Pulmonary artery endothelial cell (primary cell): ENCODE results near the gene ETV6. TPM values are rescaled to one million over a fixed set of nuclear protein-coding genes. Genes with fewer than 3 reads are reported as not detected.
A peak's percentile ranks its signal among the peaks of the same experiment; 100 is the strongest.

Experiments
- DNase-seq: peaks from one replicate; pipeline ENCODE4 v3.0.0-alpha.2; 2011; ENCODE audit warnings: low read depth, low spot score
- total RNA-seq: library from RNA; depleted of rRNA; stranded (reverse); fragments of >200 nt; gene quantifications from 2 replicates; pipeline ENCODE4 v1.2.3, GENCODE V29; 2014

ETV6 gene
- total RNA-seq, 1 donor from 2014 or later = 9.6 TPM

DNA sequence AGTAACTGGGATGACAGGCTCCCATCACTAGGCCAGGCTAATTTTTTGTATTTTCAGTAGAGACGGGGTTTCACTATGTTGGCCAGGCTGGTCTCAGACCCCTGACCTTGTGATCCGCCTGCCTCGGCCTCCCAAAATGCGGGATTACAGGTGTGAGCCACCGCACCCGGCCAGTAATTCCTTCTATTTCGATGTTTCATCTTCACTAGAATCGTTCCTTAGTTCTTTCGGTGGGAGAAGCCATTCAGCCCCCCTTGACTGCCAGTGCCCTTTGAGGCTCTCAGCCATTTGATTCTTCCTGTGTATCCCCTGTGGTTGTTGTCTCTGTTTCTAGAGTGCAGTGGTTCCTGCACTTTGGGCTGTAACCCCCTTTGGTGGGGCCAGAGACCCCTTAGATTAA, 174.1 kb downstream of the ETV6 start:
- DNase-seq = no peak

DNA sequence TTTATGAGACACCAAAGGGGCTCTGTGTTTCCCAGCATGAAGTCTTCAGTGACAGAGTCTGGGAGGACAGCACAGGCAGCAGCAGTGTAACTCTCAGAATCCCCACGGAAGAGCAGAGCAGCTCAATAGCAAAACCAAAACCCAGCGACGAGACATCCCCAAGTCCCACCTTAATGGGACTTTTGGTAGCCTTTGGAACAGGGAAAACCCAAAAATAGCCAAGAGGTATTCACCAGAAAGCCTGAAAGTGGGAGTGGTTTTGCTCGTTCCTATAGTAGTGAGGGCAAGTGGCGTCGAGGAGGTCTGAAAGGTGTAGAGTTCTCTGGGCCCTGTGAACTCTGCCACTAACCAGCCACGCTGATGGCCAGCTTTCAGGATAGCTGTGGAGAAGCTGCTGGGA, 174.6 kb downstream of the ETV6 start:
- no peak for DNase-seq

DNA sequence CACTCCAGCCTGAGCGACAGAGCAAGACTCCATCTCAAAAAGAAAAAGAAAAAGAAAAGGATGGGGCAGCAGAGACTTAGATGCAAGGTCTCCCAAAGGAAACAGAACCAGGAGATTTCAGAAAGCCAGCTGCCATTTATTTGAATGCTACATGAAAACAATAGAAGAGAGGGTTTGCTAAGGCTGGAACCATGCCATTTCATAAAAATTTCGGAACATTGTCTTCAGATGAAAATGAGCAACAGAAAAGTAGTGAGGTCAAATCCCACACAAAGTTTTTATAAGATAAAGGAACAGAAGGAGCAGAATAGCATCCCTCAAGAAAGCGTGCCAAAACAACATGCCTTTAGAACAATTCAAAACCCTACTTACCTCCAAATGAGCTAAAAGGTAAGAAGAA, 175.3 kb downstream of the ETV6 start:
- no peak for DNase-seq

DNA sequence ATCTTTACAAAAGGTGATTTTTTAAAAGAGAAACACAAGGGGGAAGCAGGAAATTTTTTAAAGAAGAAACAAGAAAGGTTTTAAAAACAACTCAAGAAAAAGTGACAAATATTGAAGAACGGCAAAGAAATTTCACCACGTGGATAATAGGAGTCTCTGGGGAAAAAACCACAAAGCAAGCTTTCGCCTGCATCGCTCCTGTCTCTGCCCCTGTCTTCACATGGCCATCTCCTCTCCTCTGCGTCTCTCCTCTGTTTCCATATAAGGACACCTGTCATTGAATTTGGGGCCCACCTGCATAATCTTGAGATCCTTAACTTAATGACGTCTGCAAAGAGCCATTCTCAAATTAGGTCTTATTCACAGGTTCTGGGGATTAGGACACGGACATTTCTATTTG, 175.8 kb downstream of the ETV6 start:
- DNase-seq = no peak

DNA sequence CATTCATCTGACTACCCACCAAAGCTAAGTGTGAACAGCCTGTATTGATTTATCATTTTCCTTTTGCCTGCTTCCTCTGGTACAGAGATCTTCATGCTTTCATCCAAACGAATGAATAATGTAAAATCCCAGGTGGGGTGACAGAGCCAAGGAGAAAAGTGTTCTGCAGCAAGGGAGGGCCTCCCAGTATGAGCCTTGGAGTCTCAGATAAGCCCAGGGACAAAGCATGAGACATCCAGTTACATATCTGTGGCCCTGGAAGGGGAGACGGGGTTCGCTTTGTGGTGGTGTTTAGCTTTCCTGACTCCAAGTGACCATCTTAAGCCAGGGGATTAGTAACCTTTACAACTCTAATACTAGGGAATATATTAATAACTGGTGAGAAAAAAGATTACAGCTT, 177.1 kb downstream of the ETV6 start:
- no peak for DNase-seq

DNA sequence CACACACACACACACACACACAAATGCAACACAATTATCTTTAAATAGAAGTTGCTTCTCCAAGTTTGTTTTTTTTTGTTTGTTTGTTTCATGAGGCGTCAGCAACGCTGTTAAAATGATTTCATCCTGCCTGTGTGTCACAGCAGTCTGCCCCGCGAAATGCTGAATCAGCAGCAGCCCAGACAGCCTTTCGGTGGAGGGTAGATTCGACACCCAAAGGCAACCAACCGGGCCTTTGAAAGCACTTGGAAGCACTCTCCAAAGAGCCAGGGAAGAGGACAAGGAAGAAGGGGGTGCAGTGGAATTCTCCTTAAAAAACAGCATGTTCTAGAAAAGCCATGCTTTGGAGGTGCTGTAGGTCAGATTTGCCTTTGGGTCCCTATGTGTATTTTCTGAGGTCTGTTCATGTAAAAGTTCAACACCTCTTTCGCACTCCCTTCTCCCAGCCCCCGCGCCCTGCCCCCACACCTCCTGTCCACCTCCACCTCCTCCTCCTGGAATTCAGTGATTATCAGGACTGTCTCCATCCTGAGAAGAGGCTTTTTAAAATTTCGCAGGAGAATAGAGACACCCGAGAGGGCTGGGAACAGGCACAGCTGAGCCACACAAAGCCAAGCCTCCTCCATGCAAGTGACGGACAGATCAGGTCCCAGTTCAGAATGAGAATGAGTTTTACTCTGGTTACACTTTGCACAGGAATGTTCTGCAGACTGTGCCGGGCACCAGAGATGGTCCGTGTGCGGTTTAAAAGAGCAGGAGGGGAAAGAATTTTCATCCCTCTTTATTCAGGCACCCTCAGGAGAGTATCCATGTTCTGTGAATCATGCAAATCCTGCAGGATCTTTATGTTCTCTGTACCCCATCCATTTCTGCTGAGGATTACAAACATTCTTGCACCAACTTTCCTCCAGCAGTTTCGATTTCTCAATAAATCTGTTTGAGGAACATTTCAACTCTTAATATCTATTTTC, 177.9 kb downstream of the ETV6 start:
- DNase-seq = no peak

DNA sequence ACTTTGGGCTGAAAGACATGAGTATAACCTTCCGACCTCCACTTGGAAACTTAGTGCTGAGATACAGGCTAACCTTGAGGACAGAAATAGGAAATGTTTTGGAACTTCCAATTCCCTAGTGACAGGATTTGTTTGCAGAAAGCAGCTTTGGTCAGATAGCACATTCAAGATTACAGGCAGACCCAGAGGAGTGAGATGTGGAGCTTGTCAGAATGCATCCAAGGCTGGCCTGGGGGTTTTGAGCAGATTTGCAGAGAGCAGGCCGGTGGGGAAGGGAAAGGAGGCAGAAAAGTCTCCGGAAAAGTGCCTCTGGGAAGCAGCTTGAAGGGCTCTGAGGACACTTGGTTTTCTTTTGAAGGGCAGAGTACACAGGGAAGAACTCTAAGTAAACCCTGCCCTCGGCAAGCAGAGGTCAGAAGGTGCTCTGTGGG, 180.3 kb downstream of the ETV6 start:
- DNase-seq = no peak

DNA sequence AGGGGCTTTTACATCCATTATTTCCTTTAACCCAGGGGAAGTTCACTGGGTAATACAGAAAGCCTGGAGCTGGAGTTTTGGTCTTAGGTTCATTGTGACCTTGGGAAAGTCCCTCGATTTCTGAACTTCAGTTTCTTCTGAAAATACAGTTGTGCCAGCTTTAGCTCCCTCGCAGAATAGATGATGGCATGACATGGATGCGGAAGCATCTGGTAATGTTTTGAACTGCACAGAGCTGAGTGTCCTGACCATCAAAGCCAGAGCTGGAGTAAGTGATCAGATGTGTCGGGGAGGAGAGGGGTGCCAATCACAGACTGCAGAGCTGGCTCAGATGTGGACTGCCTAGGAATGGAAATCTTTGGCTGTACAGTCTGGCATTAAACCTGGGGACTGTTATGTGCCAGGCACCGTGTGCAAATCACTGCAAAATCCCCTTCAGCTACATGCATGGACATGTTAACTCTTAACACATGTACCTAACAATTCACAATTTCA, 180.9 kb downstream of the ETV6 start:
- no peak for DNase-seq

DNA sequence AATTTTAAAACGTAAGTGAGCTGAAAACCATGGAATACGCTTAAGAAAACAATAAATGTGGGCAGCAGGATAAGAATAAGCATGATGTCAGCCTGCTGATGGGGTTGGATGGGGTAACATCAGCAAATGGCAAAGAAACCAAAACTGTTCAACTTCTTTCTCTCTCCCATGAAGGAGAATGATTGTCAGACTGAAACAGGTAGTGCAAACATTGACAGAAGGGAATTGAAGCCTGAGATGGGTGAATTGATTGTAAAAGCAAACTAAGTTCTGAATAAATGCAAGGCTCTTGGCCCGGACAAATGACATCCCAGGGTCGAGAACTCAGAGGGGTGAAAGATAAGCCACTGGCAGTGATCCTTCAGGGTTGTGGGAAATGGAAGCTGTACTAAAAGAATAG, 182.6 kb downstream of the ETV6 start:
- DNase-seq = no peak

DNA sequence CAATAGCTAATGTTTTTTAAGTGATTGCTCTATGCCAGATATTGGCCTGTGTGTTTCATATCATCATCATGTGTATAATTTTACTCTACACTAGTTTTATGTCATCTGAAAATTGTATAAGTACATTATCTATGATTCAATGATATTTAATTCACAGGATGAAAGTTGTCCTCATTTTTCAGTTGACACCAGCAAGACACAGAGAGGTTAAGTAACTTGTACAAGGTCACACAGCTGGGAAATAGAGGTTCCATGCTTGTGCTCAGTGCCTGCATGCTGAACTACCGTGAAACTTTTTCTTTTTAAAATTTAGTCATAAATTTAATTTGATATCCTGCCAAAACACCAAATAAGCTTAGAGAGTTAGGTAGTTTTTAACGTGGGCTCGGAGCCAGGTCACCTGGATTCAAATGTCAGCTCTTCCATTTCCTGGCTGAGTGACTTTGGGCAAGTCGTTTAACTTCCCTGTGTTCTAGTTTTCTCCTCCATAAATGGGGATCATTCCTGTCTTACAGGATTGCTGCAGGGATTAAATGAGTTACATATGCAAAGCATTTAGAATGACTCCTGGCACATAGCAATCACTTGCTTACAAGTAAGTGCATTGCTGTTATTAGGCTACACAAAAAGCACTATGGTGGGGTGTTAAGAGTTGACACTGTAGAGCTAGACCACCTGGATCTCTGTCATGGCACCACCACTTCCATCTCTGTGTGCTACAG, 183.9 kb downstream of the ETV6 start:
- no peak for DNase-seq

DNA sequence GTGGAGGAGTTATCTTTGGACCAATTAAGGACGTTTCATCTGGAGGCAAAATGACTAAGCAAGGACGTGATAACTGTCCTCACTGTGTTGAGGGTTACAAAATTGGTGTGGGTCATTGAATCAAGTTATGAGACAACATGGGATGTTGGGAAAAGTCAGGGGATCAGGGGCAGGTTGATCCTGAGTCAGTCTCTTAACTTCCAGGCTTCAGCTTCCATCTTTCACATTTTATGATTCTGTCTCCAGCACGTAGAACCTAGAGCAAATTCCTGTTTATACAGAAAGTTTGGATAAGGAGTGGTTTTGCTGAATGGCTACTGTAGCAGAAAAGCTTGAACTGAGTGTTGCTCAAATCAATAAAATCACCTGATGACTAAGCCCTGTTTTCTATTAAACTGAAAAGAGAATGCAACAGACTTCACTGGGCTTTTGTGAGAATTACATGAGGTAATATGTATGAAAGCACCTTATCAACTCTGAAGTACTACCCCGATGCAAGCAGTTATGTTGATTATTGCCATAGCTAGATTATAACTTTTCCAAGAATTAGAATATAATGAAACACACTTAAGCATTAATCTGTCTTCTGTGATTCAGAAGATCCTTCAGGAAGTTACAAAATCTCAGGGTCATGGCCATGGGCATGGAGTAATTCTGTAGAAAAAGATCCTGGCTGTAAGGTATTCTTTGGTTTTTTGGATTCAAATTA, 184.8 kb downstream of the ETV6 start:
- no peak for DNase-seq

DNA sequence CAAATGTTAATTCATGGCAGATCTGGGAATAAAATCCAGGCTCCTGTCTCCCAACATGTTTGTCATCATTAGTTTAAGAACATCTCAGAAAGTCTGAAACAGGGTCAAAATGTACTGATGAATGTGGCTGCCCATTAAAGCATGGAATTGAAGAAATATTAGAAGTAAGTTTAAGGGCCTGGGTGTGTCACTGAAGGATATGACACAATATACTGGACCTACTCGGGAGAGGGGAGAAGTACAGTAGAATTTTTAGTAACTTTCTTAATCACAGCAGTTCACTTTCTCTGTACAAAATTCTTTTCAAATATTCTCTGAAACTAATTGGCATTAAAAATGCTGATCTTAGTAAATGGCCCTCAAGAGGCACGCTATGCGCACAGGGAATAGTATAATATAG, 185.5 kb downstream of the ETV6 start:
- DNase-seq = no peak

DNA sequence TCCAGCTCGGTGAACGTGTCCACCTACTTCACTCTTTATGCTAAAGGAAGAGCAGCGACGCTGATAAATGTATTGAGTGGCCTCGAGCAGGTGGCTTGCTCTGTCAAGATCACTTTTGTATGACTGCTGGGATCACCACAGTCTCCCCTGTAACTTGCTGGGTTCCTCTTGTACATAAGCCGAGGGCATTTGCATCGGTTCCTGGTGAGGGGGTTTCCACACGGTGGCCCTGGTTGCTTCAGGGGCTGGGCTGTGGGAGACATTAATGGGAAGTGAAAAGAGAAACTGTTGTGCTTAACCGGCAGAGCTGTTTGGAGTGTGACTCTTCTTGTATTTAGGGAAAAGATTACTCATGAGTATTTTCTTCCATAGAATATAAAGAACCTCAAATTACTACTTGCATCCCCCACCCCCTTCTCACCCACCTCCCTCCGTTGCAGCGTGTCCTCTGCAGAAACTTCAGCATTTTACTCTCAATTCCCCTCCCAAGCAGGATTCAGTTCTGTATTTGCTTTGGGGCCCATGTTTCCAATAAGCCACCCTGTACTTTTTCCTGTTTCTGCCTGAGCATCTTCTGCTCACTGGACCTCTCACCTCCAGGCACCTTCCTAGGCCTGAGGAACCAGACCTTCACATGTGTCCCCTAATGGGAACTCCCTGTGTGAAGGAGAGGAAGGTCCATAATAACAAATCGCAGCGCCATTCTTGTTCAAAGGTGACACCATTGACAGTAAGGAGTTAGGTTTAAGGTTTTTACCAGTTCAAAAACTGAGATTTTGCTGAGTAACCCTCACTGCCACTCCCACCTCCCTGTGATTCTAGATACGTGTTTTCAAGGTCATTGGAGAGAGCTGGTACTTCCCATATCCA, 187.0 kb downstream of the ETV6 start:
- DNase-seq = no peak

DNA sequence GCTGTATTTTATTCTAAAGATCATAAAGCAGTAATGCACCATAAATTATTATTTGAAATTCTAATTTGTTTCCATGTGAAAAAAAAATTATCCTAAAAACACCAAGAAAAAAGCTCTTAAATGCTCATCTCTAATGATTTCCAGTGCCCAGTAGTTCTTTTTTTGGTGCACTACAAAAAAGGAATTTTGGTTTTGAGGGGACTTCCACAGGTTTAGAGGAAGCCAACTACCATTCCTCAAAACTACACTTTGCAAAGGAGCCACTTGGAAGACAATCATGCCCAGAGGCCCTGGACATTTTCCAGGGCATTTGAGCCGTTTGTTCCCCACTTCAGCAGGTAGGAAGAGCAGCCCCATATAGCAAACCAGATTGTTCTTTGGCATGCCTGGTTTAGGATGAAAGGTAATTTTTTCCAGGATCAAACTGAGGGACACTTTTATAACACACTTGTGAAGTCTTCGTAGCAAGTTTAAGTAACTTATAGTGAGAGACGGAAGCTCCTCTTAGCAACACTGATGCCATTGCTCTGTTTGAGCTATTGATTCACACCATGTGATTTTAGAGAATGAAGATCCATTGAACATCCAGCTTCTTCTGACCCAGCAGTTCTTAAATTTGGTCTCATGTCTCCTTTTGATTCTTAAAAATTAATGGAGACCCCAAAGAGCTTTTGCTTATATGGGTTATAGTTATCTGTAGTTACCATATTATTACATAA, 187.9 kb downstream of the ETV6 start:
- no peak for DNase-seq

DNA sequence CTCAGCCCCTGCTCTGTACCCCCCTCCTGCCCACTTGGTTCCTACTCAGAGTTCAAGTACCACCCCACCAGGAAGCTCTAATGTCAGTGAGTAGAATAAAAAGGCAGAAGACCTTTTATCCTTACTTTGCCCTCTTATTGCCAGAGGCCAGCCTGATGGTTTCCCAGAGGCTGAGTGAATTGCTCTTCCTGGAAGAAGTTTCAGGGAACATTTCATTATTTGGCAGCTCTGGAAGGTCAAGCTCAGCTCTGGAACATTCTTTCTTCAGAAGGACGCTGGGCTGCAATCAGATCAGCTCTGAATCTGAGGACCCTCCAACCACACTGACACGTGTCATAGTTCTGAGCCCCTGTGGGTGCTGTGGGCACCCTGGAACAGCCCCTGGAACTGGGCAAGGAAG, 188.9 kb downstream of the ETV6 start:
- DNase-seq = no peak

DNA sequence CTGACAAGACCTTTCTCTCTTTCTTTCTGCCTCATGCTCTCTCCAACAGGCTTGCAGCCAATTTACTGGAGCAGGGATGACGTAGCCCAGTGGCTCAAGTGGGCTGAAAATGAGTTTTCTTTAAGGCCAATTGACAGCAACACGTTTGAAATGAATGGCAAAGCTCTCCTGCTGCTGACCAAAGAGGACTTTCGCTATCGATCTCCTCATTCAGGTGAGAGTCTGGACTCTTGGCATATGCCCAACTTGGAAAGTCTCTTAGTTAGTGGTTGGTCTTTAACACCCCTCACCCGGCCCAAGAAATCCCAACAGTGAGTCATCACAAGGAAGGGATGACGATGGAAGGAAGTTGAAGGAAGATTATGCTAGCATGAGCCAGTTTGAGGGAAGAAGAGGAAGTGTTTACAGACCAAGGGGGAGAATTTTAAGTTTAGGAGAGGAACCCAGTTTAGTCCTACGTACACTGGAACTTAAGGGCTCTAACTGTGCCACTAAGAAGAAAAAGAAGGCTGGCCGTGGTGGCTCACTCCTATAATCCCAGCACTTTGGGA, 189.7 kb downstream of the ETV6 start:
- DNase-seq = peak; percentile 69

DNA sequence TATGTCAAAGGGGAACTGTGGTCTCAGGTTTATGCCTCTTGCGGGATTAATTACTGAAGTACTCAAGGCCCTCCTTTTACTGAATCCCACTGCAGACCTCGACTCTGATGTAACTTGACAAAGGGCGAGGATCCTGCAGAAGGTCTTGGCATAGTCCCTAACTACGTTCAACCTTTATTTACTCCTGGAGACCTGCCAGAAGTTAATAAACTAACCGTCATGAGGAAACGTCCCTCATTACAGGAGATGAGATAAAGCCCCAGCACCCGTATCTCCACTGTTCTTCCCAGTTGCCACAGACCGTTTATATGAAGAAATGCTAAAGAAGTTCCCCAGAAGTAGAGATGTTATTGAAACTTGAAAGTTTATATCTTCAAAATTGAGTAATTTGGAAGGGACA, 190.9 kb downstream of the ETV6 start:
- DNase-seq = no peak

DNA sequence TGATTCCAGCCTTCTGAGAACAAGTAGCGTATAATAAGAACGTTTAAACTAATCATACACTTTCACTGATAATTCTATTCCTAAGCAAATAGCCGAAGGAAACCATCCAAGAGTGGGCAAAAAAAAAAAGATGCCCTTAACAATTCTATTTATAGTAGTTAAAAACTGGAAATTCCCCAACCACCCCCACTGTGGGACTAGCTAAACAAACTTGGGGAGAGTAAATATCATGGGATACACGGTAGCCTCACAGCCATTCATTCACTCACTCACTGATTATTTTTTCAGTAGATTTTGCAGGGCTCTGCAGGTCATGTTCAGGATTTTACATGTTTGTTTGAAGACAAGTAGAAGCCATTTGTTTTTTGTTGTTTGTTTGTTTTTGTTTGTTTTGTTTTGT, 197.0 kb downstream of the ETV6 start:
- no peak for DNase-seq

DNA sequence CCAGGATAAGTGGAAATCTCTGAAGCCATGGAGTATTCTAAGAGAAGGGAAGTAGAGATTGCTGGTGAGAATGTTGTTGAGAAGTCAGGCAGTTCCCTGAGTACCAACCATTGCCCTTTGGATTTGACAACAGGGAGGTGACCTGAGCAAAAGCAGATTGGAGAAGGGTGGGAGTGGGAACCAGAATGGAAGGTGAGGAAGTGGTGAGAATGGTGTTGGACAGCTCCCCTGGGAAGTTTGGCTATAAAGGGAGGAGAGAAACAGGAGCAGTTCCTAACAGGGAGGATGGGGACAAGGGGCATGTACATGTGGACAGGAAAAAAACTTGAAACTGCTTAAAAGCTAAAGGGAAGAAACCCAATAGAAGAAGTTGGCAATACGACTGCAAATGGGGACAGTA, 198.1 kb downstream of the ETV6 start:
- no peak for DNase-seq
